Right atrium auricular region (tissue), 2 donors: ENCODE data around the gene MED9. TPM values are rescaled to one million over a fixed set of nuclear protein-coding genes. Genes with fewer than 3 reads are reported as not detected.

ENCODE experiments used
- DNase-seq: peaks from one replicate; pipeline ENCODE4 v3.0.0-alpha.2; 2019; ENCODE audit warnings: low spot score
- H3K27ac ChIP-seq, 2 donors: fragments of 200-600 bp; sonication (generic); 1 replicate in 1 of 2; 2 replicates in 1 of 2; pipeline ENCODE4 v1.5.1; 2016 to 2019
- H3K27me3 ChIP-seq, 2 donors: fragments of 200-600 bp; sonication (generic); one replicate each; pipeline versions ENCODE4 v1.5.1 to v1.6.0; 2017 to 2019
- H3K36me3 ChIP-seq: fragments of 200-600 bp; sonication (generic); one replicate; pipeline ENCODE4 v1.5.1; 2016
- H3K4me1 ChIP-seq, 2 donors: fragments of 200-600 bp; sonication (generic); one replicate each; pipeline versions ENCODE4 v1.5.1 to v1.6.0; 2017 to 2019
- H3K4me3 ChIP-seq, 2 donors: fragments of 200-600 bp; sonication (generic); 1 replicate in 1 of 2; 2 replicates in 1 of 2; pipeline ENCODE4 v1.5.1; 2017 to 2019; ENCODE audit warnings: mild to moderate bottlenecking in 1 of 2, moderate library complexity in 1 of 2
- H3K9me3 ChIP-seq, 2 donors: fragments of 200-600 bp; sonication (generic); one replicate each; pipeline ENCODE4 v1.5.1; 2019
- CTCF ChIP-seq, 2 donors: fragments of 200-600 bp; sonication (generic); IDR thresholded peaks; one replicate each; pipeline ENCODE4 v1.5.1; 2019; ENCODE audit warnings: antibody characterized with exemption in 2 of 2
- total RNA-seq, 2 donors: library from RNA; depleted of rRNA; stranded (reverse); fragments of >200 nt; gene quantifications; one replicate each; pipeline ENCODE4 v1.1.0, GENCODE V29; 2016

The MED9 gene
- total RNA-seq, 2 donors from 2014 or later: 36.7 to 41.0 TPM

- Histone ChIP-seq H3K9me3 (no peaks in the 10 kb centered on the region), H3K27ac (no peak overlapping the region), H3K4me1 (peaks cover 0 to 11% of the 10 kb centered on the region in 2 donors), H3K4me3 (no peak overlapping the region), H3K27me3 (no peaks in the 10 kb centered on the region), H3K36me3 (no peaks in the 10 kb centered on the region)
- no peak for DNase-seq
- no peak for TF ChIP-seq CTCF (IDR thresholded peaks at IDR 0.05)
These were observed 33.6 kb upstream of the MED9 start for GRCh38 chr17:17443173-17443572.

- H3K27me3 ChIP-seq: no peaks in the 10 kb centered on the region
- no peaks in the 10 kb centered on the region for H3K9me3 ChIP-seq
- no peak overlapping the region for H3K4me3 ChIP-seq
- peaks cover 0 to 11% of the 10 kb centered on the region in 2 donors for H3K4me1 ChIP-seq
- no peak overlapping the region for H3K27ac ChIP-seq
- H3K36me3 ChIP-seq: no peaks in the 10 kb centered on the region
- TF ChIP-seq CTCF (IDR thresholded peaks at IDR 0.05): no peak
- no peak for DNase-seq
These were observed 31.4 kb upstream of the MED9 start for GRCh38 chr17:17445296-17445924.

GRCh38 chr17:17445925-17446665 lies 30.7 kb upstream of the MED9 start:
- Histone ChIP-seq H3K4me1 (peaks cover 0 to 11% of the 10 kb centered on the region in 2 donors), H3K27me3 (no peaks in the 10 kb centered on the region), H3K27ac (no peak overlapping the region), H3K9me3 (no peaks in the 10 kb centered on the region), H3K4me3 (no peak overlapping the region), H3K36me3 (no peaks in the 10 kb centered on the region)
- DNase-seq: no peak
- no peak for TF ChIP-seq CTCF (IDR thresholded peaks at IDR 0.05)

- H3K4me3 ChIP-seq: no peak overlapping the region
- no peaks in the 10 kb centered on the region for H3K27me3 ChIP-seq
- H3K4me1 ChIP-seq: peaks cover 0 to 11% of the 10 kb centered on the region in 2 donors
- H3K36me3 ChIP-seq: no peaks in the 10 kb centered on the region
- no peak for TF ChIP-seq CTCF (IDR thresholded peaks at IDR 0.05)
- no peaks in the 10 kb centered on the region for H3K9me3 ChIP-seq
- H3K27ac ChIP-seq: no peak overlapping the region
- DNase-seq: no peak
These were observed 30.1 kb upstream of the MED9 start for GRCh38 chr17:17446666-17447155.

GRCh38 chr17:17447264-17447663 lies 29.5 kb upstream of the MED9 start:
- Histone ChIP-seq H3K36me3 (no peaks in the 10 kb centered on the region), H3K27me3 (no peaks in the 10 kb centered on the region), H3K4me3 (no peak overlapping the region), H3K4me1 (peaks cover 0 to 11% of the 10 kb centered on the region in 2 donors), H3K9me3 (no peaks in the 10 kb centered on the region), H3K27ac (no peak overlapping the region)
- no peak for DNase-seq
- TF ChIP-seq CTCF (IDR thresholded peaks at IDR 0.05): no peak
